Effector CD8-positive, alpha-beta T cell (primary cell): ENCODE results near the gene PAPPA2.

ENCODE experiments used
- DNase-seq: peaks from one replicate; lab custom pipeline; 2025; lab: John Stamatoyannopoulos, UW

The PAPPA2 gene

DNA sequence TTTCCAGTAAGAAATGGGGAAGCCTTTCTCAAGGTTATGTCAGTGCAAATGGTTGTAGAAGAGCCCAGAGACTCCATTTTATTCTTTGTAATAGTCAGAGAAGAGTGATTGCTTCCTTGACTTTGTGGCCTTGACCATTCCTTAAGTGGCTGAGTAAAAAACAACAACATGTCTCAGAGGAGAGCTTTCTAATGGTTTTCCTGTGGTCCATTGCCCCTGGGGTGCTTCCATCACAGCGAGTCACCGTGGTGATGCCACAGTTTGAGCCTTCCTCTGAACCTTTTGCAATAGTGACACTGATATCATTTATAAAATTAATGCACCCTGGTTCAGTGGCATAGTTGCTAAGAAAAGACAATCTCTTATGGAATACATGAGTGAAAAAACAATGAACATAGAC lies 38.6 kb downstream of the PAPPA2 start:
- DNase-seq, result no peak

DNA sequence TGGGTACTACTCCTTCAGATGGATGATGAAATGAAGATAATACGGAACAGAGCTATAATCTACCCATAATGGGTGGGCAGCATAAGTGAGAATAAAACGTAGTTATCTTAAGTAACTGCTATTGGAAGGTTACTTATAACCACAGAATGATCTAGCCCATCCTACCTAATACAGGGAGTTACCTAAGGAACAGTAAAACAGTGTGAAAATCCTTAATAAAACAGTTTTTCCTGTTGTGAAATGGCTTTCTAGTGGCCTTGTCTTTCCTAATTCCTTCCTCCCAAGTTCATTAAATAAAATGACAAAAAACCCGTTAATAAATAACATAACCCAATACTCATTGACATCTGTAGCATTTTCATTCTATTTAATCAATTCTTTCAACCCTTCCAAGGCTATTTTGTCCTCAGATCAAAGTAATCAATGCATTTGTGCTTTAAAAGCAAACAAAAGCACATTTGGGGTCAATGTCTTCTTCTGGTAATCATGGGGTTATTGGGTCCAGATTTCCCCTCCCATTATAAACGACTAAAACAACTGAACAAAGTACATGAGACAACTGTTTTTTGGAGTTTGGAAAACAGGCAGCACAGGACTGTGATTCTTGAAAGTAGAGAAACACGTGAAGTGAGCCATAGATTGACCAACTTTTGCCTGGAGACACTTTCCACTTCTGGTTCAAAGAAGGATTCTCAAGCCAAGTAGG lies 42.0 kb downstream of the PAPPA2 start:
- no peak for DNase-seq

DNA sequence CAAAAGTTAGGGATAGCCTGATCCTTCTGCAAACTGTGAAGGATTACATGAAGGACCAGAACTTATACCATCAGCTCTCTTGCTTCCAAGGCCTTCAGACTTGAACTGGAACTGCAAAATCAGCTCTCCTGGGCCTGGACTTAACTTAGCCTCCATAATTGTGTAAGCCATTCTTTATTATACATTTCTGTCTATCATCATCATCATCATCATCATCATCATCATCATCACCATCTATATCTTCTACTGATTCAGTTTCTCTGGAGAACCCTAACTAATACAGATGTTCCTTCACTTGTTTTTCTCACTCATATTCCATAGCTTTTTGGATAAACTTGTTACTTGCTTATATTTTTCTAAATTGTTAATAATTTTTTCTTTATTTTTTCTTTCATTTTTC lies 50.0 kb downstream of the PAPPA2 start:
- no peak for DNase-seq

DNA sequence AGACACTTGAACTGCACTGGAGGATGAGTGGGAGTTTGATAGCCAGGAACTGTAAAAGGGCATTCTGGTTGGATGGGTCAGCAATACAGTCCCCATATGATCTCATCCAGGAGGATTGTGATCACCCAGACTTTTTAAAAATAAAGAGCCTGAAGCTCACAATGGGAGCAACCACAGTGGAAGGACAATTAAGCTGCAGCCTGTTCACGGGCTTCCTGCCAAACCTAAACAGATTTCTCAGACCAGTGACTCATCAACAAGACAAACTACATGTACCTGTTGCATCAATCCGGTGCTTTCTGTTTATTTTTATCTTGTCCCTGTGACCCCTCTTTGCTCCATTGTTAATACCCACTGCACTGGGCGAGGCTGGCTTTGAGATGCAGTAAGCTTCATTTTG lies 52.3 kb downstream of the PAPPA2 start:
- no peak for DNase-seq

DNA sequence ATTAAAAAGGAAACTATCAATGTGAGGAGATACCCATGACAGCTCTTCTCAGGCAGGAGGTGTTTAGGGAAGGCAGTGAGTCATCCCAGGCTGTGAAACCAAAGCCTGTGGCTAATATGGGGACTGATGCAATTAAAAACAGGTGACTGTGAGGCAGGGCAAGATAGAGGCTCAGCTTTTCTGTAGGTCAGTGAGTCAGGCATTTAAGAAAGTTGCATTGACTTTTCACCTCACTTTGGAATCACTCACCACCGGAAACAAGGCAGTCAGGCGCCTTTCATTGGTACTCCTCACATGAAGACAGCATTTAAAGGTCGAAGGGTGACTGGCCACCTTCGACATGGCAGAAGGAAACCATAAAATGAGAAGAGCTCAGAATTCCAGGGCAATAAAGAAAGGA lies 54.5 kb downstream of the PAPPA2 start:
- DNase-seq, result no peak

DNA sequence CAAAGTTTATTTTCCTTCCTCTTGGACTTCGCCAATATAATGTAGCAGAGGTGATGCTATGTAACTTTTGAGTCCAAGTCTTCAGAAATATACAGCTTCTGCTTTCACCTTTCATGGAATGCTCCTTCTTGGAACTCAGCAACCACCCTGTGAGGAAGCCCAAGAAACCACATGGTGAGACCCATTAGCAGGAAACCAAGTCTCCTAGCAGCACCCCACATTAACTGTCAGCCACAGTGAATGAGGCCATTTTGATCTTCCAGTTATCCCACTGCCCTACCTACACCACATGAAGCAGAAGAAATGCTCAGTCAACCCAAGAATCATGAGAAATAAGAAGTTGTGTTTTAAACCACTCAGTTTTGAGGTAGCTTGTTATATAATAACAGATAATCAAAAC lies 58.2 kb downstream of the PAPPA2 start:
- no peak for DNase-seq

DNA sequence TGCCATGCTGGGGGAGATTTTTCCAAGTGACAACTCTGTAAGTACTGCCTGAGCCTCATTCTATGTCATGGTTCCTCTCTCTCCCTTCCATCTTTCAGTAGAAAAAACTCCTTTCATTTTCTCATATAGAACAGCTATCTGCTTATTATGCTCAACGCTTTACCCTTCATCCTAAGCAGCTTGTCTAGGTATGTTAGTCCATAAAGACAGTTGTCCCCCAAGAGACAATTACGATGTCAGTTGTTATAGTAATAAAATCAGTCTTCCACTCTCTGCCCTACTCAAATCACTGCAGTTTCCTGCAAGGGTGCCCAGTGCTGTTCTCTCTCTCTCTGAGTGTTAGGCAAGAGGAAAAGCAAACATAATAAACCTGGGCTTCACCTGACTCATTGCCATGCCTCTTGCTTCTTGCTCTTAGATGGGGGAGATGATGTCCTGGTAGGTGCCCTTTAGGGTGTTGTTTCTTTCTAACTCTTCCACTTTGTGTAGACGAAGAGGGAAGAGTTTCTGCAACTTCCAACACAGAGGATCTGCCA lies 59.4 kb downstream of the PAPPA2 start:
- DNase-seq, result no peak

DNA sequence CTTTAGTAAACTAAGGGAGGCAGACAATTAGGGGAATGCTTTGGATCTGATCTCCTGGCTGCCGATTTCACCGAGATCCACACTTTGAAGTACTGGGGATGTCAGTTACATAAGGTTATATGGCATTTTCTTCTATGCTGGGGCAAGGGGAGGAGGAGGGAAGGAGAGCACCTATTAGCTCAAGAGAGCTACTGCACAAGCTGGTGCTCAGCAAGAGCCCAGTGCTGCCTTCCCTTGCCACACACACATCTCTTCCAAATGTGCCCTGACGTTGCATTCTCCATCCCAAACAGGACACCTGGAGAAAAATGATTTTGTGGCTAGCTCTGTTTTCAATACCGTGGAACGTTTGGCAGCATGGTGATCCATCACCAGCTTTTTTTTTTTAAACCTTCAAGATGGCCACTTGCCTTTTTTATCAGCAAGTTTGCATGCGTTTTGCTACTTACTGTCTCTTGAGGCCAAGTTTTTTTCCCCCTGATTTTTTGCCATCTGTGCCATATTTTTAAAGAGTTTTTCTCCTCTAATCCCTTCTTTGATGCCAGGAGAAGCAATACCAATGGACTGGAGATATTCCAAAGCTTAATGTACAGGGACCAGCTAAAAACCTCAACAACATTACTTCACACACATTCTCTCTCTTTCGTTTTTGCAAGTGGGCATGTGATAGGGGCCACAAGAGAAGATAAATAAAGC lies 66.6 kb downstream of the PAPPA2 start:
- DNase-seq, result no peak

DNA sequence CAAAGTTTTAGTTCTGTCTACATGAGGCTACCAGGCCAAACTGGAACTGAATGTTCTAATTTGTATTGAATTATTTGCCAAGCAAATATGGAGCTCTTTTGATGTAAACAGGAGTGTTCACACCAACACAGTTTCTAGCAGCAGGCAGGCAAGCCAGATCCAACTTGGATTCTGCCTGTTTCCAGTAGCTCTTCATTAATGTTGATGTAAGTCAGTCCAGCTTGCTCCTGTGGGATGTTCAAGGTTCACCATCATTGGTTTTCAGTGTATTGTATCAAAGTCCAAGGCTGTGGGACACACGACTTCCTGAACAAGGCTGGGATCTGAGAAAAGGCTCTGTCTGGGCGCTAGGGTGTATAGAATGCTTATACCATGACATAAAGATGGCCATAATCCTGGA lies 68.1 kb downstream of the PAPPA2 start:
- no peak for DNase-seq

DNA sequence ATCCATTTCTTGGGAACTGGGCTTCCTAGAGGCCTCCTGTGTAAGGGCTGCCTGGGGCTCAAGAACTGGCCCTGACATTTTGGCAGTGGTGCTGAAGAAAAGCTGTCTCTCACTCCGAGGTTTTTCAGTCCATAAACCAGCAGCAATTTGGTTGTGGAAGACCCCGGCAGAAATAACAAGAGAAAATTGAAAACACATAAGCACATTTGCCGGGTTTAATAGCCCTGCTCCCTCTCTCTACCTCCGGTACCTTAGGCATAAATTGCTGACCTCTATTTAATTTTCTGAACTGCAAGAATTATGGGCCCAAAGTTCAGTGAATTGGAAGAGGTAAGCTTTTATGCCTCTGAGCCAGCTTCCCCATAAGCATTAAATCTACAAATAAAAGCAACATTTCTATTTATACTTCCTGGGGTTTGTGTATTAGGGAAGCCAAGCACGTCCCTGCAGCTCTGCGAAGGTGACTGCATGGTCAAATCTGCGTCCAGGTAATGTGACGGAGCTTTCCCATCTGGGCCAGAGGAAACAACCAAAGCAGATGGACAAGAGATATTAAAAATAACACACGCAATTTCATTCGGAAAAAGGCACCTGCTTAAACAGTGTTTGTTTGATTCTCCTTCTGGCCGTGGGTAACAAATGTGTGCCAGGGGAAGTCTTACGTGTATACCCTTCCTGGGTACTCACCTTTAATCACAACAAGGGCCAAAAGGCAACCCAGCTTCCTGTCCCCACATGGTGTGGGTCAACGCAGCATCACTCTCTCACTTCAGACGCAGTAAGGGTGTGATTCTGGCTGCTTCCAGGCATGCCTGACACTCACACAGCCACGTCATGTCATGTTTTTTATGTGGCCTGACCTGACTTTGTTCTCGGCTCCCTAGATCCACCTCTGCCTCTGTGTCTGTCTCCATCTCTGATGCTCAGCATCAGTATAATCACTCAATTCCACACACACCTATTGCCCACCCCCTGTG lies 69.2 kb downstream of the PAPPA2 start:
- no peak for DNase-seq

DNA sequence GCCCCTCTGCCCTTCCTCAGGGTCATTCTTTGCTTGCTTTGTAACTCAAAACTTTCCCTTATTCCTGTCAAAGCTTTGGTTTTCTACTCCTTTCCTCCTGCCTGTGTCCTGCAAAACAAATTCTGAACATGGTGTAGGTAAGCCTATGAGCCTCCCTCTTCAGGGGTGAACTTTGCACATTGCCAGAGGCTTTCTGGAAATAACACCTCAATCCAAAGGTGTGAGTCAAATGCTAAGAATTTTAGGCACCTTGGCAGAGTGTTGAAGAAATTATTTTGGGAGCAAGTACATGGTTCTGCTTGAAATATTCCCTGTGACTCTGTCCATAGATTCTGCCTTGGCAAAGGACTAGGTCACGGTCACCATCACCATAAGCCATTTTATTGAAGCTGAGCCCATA lies 70.0 kb downstream of the PAPPA2 start:
- DNase-seq, result no peak

DNA sequence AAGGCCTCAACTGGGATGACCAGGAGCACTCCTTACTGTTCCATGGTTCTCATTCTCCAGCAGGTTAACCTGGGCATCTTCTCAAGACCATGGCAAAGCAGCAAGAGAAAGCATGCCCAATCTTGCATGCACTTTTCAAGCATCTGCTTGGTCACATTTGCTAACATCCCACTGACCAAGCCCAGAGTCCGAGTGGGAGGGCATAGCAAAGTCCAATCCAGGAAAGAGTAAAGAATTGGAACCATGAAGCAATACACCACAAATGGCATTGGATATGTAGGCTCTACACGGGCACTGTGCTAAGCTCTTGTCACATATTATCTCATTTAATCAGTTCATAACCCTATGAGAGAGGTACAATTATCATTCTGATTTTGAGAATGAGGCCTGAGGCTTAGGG lies 73.6 kb downstream of the PAPPA2 start:
- DNase-seq, result no peak

DNA sequence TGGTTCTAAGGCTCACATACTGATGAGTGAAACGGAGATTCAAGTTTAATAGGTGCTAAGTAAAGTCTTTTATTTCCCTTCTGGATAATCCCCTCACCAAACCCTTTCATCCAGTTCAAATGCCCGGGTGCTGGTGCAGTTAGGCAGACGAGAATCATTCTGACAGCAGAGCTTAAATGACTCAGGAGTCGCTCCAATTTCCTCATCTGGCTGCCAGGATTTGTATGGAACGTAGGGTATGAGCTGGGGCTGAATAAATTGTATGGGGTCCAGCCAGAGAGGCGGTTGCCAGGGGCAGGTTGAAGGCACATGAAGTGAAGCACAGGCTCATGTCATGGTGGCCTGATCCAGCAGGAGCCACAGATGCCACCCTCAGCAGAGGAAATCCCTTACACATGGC lies 76.0 kb downstream of the PAPPA2 start:
- no peak for DNase-seq

DNA sequence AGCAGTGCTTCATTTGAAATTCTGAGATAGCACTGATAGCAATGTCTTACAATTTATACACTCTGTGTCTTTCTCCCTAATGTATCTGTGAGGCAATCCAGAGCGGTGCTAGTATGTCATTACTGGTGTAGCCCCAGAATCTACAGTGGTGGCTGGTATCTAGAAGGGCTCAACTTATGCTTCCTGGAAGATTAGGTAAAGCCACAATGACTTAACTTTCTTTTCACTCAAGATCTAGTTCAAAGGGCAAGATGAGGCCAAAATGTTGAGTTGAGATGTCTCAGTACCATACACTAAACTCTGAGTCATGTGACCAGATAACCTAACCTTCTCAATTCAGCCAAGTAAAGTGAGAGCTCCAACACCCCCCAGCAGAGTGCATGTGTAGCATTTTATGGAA lies 77.5 kb downstream of the PAPPA2 start:
- DNase-seq, result no peak

DNA sequence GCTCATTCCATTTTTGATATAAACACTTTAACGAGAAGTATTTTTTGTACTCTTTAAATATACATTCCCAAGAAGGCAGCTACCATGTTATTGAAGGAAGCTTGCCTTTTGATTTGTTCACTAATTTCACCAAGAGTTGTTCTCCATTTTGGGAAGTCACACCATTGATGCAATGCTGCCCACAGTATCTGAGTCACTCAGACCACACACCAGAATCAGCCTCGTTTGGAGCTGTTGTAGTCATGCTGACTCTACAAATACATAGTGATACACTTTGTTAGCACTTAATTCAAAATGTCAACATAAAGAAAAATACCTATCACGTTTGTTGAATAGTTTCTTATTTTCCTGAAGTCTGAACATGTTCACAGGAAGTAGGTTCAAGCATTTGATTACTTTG lies 78.7 kb downstream of the PAPPA2 start:
- no peak for DNase-seq

DNA sequence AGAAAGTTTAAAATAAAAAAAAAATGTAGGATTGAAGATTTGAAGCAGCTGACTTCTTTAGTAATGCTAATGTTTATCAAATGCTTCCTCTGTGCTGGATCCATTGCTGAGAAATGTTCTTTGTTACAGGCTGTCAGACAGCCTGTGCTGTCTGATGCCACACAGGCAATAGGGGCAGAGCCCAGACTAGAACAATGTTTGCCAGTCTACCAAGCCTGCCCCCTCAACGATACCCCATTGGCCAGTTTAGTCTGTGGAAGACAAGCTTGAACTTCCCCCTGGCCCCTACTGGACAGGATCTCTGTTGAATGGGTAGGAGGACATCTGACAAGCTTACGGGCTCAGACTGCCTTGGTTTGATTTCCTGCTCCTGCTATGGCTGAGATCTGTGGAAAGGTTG lies 79.4 kb downstream of the PAPPA2 start:
- DNase-seq, result no peak

DNA sequence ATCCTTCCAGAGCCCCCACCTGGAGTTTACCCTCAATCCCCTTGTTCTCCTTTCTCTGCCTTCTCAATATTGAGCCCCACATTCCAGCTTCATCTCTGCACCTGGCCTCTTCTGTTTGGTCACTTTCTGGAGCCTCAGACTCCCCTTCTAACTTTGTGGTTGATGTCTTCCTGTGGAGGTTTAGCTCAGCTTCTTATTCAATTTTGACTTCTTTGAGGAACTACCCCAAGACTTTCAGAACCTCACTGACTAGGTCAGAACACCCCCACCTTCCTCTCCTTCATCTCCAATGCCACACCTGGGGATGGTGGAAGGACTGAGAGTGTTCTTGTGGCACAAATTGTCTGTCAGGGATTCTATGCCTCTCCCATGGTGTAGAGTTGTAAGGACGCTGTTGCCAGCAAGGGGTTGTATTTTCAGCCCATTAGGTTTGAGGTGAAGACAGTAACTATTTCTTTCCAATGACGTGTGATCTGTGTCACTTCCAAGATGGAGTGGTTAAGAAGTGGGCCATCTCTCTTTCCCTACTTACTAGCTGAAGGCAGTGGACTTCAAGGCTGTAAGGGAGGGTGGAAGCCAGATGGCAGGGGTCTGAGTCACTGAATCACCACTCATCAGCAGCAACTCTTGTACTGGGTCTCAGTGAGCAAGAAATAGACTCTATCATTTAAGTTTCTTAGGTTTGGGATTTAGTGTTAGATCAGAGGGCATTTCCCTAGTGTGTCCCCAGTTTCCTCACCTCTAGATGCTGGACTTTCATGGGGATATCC lies 80.6 kb downstream of the PAPPA2 start:
- no peak for DNase-seq

DNA sequence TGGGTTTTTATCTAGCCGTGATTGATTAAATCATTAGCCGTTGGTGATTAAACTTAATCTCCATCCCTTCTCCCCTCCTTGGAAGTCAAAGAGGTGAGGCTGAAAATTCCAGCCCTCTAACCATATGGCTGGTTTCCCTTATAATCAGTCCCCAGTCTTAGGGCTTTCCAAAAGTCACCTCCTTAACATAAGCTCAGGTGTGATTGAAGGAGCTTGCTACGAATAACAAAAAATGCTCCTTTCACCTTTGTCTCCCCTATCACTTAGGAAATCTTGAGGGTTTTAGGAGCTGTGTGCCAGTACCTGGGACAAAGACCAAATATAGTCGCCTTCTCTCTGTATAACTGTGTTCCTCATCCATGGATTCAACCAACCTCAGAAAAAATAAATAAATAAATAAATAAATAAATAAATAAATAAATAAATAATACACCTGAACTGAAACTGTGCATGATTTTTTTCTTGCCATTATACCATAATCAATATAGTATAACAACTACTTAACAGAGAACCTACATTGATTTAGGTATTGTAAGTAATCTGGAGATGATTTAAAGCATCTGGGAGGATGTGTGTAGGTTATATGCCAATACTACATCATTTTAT lies 82.2 kb downstream of the PAPPA2 start:
- no peak for DNase-seq

DNA sequence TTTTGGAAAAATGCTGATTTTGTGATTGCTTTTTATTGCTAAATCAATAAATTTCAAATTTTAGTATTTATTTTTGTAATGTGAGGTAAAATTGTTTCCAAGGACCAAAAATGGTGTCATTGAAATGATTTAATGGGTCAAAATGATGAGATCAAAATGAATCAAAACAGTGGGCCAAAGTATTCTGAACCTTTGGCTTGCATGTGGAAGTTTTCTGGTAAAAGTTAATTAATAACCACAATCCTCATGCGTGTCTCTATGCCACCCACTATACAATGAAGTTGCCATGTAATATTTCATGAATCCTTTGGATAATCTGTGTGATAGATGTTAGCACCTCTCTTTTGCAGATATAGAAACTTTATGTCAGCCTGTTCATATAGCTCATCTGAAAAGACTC lies 83.8 kb downstream of the PAPPA2 start:
- no peak for DNase-seq

DNA sequence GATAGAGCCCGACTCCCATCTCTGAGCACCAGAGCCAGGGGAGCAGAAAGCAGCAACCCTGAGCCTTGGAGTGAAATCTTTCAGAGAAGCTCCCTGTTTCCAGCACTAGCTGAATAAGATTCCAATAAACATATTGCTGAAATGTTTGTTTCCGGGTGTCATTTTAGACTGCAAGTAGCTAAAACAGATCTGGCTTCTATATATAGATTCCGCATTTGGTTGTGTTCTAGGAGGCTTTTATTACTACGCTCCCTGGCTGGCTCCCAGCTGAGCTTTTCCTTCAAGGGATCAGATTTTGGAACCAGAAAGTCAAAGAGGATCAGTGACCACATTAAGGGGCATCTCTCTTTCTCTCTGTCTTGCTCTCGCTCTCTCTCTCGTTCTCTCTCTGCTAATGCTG lies 88.2 kb downstream of the PAPPA2 start:
- no peak for DNase-seq
